ENCODE data around the gene GGN. TPM values are rescaled to one million over a fixed set of nuclear protein-coding genes. Genes with fewer than 3 reads are reported as not detected.
"Not testable (repeated sequence)": the region's sequence is repeated elsewhere in the genome, so short reads cannot be mapped to it uniquely, and the experiment has no call there.

The GGN gene
- total RNA-seq, 1 donor from 2014 or later, result 1.8 TPM

DNA sequence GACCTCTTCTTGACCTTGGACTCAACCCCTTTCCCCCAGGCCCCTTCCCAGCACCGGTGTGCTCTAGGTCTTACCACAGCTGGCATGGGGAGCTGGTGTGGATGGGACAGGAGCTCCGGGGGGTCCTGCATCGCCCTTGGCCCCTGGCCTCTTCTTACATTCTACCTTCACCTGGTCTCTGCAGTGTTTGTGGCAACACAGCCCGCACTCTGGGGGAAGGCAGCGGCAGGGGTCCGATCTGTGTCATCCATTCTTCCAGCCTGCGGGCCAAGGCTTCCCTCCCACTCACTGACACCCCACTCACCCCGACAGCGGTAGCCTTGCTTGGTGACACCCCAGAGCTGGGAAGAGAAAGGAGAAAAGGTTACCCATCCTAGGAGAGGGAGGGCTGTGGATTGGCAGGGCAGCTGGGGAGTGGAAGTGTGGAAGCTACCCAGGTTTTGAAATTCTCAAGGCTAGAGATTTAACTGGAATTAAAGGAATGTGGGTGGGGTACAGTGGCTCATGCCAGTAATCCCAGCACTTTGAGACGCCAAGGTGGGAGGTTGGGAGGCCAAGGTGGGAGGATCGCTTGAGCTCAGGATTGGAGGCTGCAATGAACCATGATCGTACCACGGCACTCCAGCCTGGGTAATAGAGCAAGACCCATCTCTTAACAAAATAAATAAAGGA is 23.3 kb upstream of the GGN start:
- no peak for TF ChIP-seq CTCF (conservative IDR thresholded peaks at IDR 0.05; ENCODE audit: low read depth, low read length)
- H3K4me3 ChIP-seq (ENCODE audit: low read depth, low read length), result no peak overlapping the region

GRCh38 chr19:38410407-38410806 is 22.6 kb upstream of the GGN start:
- DNase-seq (ENCODE audit: low read depth), result not testable (repeated sequence)

More for the DNA sequence above, 23.3 kb upstream of the GGN start:
- no peak for DNase-seq (ENCODE audit: low read depth)

DNA sequence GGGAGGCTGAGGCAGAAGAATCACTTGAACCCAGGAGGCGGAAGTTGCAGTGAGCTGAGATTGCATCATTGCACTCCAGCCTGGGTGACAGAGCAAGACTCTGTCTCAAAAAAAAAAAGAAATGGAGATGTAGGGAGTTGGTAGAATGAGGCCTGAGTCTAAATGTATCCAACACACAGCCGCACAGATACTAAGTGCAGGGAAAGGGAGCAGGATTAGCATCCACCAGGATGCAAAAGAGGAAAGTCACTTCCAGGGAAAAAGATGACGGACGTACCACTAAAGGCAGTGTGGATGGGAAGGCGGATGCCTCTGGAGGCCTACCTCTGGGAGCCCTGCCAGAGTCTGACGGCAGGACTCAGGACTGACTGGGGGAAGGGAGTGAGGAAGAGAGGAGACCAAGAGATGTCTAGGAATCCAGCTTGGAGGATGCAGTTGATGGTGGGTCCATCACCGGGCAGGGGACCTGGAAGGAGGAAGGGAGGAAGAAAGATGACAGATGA is 21.8 kb upstream of the GGN start:
- TF ChIP-seq CTCF (conservative IDR thresholded peaks at IDR 0.05; ENCODE audit: low read depth, low read length), result no peak
- no peak for DNase-seq (ENCODE audit: low read depth)
- no peak overlapping the region for H3K4me3 ChIP-seq (ENCODE audit: low read depth, low read length)

More at GRCh38 chr19:38410407-38410806, 22.6 kb upstream of the GGN start:
- H3K4me3 ChIP-seq (ENCODE audit: low read depth, low read length), result not testable (repeated sequence)

- no peak for DNase-seq (ENCODE audit: low read depth)
- H3K4me3 ChIP-seq (ENCODE audit: low read depth, low read length), result no peak overlapping the region
- no peak for TF ChIP-seq CTCF (conservative IDR thresholded peaks at IDR 0.05; ENCODE audit: low read depth, low read length)
Observed at GRCh38 chr19:38405276-38405675, 17.4 kb upstream of the GGN start.

GRCh38 chr19:38404858-38405257 is 17.0 kb upstream of the GGN start:
- TF ChIP-seq CTCF (conservative IDR thresholded peaks at IDR 0.05; ENCODE audit: low read depth, low read length), result no peak
- no peak for DNase-seq (ENCODE audit: low read depth)

GRCh38 chr19:38402967-38403674 is 15.3 kb upstream of the GGN start, which contains the start of gene FAM98C:
Gene FAM98C (plus strand): TSS chr19:38403093. CDS start chr19:38403154, 61 bp downstream.
- peak; percentile 81 for TF ChIP-seq CTCF (conservative IDR thresholded peaks at IDR 0.05; ENCODE audit: low read depth, low read length)
- DNase-seq (ENCODE audit: low read depth), result peak; percentile 42
- peak within 1 kb of the TSS; percentile 92 for H3K4me3 ChIP-seq (ENCODE audit: low read depth, low read length)

More at GRCh38 chr19:38404858-38405257, 17.0 kb upstream of the GGN start:
- no peak overlapping the region for H3K4me3 ChIP-seq (ENCODE audit: low read depth, low read length)

GRCh38 chr19:38402623-38402966 is 14.8 kb upstream of the GGN start:
- DNase-seq (ENCODE audit: low read depth), result no peak
- TF ChIP-seq CTCF (conservative IDR thresholded peaks at IDR 0.05; ENCODE audit: low read depth, low read length), result no peak
- H3K4me3 ChIP-seq (ENCODE audit: low read depth, low read length), result peak overlapping the region; percentile 43
